Measurements from ENCODE around the gene MEGF8.

MEGF8 gene

GRCh38 chr19:42352301-42353259 is 27.1 kb downstream of the MEGF8 start:
- no peak for TF ChIP-seq CTCF (IDR thresholded peaks at IDR 0.05; ENCODE audit: borderline replicate concordance, control extremely low read depth, extremely low read depth, insufficient read depth, missing control alignments)
- peak; percentile 73 for DNase-seq (ENCODE audit: low spot score)
- in situ Hi-C loops (cut with MboI; ENCODE audit: low sequenced_read_pairs, unreplicated experiment) = no loop called here

DNA sequence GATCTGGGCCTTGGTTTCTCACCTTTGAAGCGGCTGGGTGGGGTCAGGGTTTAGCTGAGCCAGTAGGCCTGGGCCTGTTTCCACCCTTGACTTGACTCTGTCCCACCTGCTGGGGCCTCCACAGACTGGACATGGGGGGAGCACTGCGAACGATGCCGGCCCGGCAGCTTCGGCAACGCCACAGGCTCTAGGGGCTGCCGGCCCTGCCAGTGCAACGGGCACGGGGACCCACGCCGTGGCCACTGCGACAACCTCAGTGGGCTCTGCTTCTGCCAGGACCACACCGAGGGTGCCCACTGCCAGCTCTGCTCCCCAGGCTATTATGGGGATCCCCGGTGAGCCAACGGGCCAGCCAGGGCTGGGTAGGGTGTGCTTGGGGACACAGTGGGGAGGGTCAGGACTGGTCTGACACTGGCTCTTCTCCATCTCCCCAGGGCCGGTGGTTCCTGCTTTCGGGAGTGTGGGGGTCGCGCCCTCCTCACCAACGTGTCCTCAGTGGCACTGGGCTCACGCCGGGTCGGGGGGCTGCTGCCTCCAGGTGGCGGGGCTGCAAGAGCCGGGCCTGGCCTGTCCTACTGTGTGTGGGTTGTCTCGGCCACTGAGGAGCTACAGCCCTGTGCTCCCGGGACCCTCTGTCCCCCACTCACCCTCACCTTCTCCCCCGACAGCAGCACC is 28.0 kb downstream of the MEGF8 start:
- in situ Hi-C loops (cut with MboI; ENCODE audit: low sequenced_read_pairs, unreplicated experiment) = no loop called here
- TF ChIP-seq CTCF (IDR thresholded peaks at IDR 0.05; ENCODE audit: borderline replicate concordance, control extremely low read depth, extremely low read depth, insufficient read depth, missing control alignments) = no peak
- DNase-seq (ENCODE audit: low spot score) = no peak

DNA sequence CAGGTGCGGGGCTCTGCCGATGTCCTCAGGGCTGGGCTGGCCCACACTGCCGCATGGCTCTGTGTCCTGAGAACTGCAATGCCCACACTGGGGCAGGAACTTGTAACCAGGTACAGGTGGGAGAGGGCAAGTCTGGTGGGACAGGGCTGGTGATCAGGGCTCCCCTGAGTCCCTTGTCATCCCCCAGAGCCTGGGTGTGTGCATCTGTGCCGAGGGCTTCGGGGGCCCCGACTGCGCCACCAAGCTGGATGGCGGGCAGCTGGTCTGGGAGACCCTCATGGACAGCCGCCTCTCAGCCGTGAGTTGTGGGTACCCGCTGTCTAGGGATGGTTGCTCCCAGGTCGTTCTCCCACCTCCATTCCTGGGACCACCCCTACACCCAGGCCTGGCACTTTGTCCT is 30.5 kb downstream of the MEGF8 start:
- in situ Hi-C loops (cut with MboI; ENCODE audit: low sequenced_read_pairs, unreplicated experiment) = no loop called here
- no peak for DNase-seq (ENCODE audit: low spot score)
- no peak for TF ChIP-seq CTCF (IDR thresholded peaks at IDR 0.05; ENCODE audit: borderline replicate concordance, control extremely low read depth, extremely low read depth, insufficient read depth, missing control alignments)

DNA sequence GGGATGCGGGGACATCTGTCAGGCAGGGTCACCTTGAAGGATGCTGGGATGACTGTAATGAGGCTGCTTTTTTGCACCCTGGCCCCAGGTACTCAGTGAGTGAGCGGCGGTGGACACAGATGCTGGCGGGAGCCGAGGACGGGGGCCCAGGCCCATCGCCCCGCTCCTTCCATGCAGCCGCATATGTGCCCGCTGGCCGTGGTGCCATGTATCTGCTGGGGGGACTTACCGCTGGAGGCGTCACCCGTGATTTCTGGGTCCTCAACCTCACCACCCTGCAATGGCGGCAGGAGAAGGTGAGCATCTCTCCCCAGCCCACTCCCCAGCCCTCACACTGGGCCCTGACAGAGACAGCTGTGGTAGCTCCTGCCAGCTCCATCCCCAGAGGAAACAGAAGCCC is 31.3 kb downstream of the MEGF8 start:
- no peak for DNase-seq (ENCODE audit: low spot score)
- in situ Hi-C loops (cut with MboI; ENCODE audit: low sequenced_read_pairs, unreplicated experiment) = no loop called here
- no peak for TF ChIP-seq CTCF (IDR thresholded peaks at IDR 0.05; ENCODE audit: borderline replicate concordance, control extremely low read depth, extremely low read depth, insufficient read depth, missing control alignments)

DNA sequence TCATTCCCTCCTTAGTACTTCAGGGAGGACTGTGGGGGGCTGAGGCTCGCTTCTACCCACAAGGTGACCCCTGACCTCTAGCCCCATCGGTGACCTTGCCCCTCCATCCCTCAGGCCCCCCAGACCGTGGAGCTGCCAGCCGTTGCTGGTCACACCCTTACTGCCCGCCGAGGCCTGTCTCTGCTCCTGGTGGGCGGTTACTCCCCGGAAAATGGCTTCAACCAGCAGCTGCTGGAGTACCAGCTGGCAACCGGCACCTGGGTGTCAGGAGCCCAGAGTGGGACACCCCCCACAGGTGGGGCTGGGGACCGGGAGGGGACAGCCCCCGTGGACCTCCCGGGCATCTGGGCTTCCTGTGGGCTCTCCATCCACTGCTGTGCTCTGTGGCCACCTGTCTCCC is 31.9 kb downstream of the MEGF8 start:
- no peak for DNase-seq (ENCODE audit: low spot score)
- no peak for TF ChIP-seq CTCF (IDR thresholded peaks at IDR 0.05; ENCODE audit: borderline replicate concordance, control extremely low read depth, extremely low read depth, insufficient read depth, missing control alignments)
- in situ Hi-C loops (cut with MboI; ENCODE audit: low sequenced_read_pairs, unreplicated experiment) = no loop called here

DNA sequence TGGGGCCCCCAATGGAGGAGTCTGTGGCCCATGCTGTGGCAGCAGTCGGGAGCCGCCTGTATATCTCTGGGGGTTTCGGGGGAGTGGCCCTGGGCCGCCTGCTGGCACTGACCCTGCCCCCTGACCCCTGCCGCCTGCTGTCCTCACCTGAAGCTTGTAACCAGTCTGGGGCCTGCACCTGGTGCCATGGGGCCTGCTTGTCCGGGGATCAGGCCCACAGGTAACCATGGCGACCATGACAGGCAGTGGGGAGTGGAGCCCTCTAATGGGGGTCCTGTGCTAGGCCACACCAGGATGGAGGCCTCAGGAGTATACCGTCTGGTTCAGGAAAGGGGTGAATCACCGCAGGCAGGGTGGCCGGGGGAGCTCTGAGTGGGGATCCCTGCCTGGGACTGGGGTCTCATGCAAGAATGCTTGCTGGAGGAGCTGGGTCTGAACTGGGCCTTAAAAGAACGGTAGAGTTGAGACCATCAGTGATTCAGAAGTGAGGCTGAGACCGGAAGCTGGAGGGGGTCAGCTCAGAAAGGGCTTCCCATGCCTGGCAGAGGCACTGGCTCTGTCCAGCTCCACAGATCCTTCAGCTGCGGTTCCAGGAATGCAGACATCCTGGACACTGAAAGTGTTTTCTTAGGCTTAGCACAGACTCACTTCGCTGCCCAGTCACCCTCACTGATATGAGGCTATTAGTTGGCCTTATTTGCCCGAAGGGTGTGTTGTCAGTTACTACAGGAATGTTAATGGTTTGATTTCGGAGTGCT is 35.5 kb downstream of the MEGF8 start:
- no peak for DNase-seq (ENCODE audit: low spot score)
- no peak for TF ChIP-seq CTCF (IDR thresholded peaks at IDR 0.05; ENCODE audit: borderline replicate concordance, control extremely low read depth, extremely low read depth, insufficient read depth, missing control alignments)
- in situ Hi-C loops (cut with MboI; ENCODE audit: low sequenced_read_pairs, unreplicated experiment) = no loop called here
